B cell (primary cell): Measurements from ENCODE around the gene KIF16B. TPM values are rescaled to one million over a fixed set of nuclear protein-coding genes. Genes with fewer than 3 reads are reported as not detected.

ENCODE experiments used
- ATAC-seq: fragments of 200-7000 bp; cut with Tn5 transposase; one replicate; pipeline ENCODE4 v1.10.0; 2021; ENCODE audit warnings: low read depth, mild to moderate bottlenecking, moderate number of reproducible peaks, moderate library complexity
- CTCF ChIA-PET: fragments of 350-600 bp; sonication (Branson Sonifier 250); formaldehyde crosslinking; loops from one replicate; lab custom pipeline; 2021; ENCODE audit warnings: antibody characterized with exemption, inconsistent platforms; lab: Charles Lee
- POLR2A ChIA-PET: fragments of 350-600 bp; sonication (Branson Sonifier 250); formaldehyde crosslinking; loops from one replicate; lab custom pipeline; 2021; ENCODE audit warnings: antibody characterized with exemption; lab: Charles Lee
- DNase-seq: peaks from one replicate; pipeline ENCODE4 v3.0.0; 2013
- H2AFZ ChIP-seq: 2 replicates; pipeline ENCODE4 v1.6.1; 2012; ENCODE audit warnings: mild to moderate bottlenecking, low read depth, low read length; ENCODE audit not compliant: insufficient read depth, poor library complexity, severe bottlenecking
- H3K27ac ChIP-seq, 2 donors: 1 replicate in 1 of 2; 2 replicates in 1 of 2; pipeline ENCODE4 v1.5.1; 2012 to 2013; ENCODE audit warnings: low read length in 2 of 2, mild to moderate bottlenecking in 2 of 2, moderate library complexity in 1 of 2
- H3K27me3 ChIP-seq, 4 experiments: fragments of 200-600 bp in 1 of 4; sonication (generic) in 1 of 4; replicated peaks in 1 of 4; 1 replicate in 2 of 4; 2 replicates in 2 of 4; pipeline versions ENCODE4 v1.6.1 to v1.7.0; 2013 to 2016; ENCODE audit warnings: low read length in 3 of 4, mild to moderate bottlenecking in 2 of 4, mixed read lengths in 1 of 4, moderate library complexity in 1 of 4; ENCODE audit not compliant: insufficient read depth in 4 of 4, control insufficient read depth in 3 of 4; ENCODE audit errors: control extremely low read depth in 1 of 4
- H3K36me3 ChIP-seq, 2 experiments: replicated peaks in 1 of 2; 1 replicate in 1 of 2; 2 replicates in 1 of 2; pipeline versions ENCODE4 v1.6.1 to v1.7.1; 2013; ENCODE audit warnings: low read length in 1 of 2; ENCODE audit not compliant: insufficient read depth in 2 of 2, control insufficient read depth in 1 of 2; ENCODE audit errors: control extremely low read depth in 1 of 2, extremely low read depth in 1 of 2
- H3K4me1 ChIP-seq, 2 donors: fragments of 200-600 bp in 1 of 2; sonication (generic) in 1 of 2; 1 replicate in 1 of 2; 2 replicates in 1 of 2; pipeline versions ENCODE4 v1.5.1 to v1.6.1; 2013 to 2017; ENCODE audit warnings: low read length in 2 of 2; ENCODE audit not compliant: control insufficient read depth in 2 of 2, insufficient read depth in 2 of 2
- H3K4me2 ChIP-seq: replicated peaks from 2 replicates; pipeline ENCODE3; 2012; ENCODE audit warnings: mild to moderate bottlenecking, low read depth, low read length; ENCODE audit not compliant: poor library complexity, severe bottlenecking
- H3K4me3 ChIP-seq, 5 experiments: fragments of 200-600 bp in 1 of 5; sonication (generic) in 1 of 5; 1 replicate in 3 of 5; 2 replicates in 2 of 5; pipeline versions ENCODE4 v1.5.1 to v1.7.0; 2011 to 2016; ENCODE audit warnings: low read length in 4 of 5, mild to moderate bottlenecking in 4 of 5, low read depth in 2 of 5, control low read depth in 1 of 5, moderate library complexity in 1 of 5; ENCODE audit not compliant: insufficient read depth in 1 of 5; ENCODE audit errors: control extremely low read depth in 1 of 5, extremely low read depth in 1 of 5
- H3K79me2 ChIP-seq: fragments of 200-600 bp; sonication (generic); one replicate; pipeline ENCODE4 v1.6.0; 2016; ENCODE audit warnings: low read length; ENCODE audit not compliant: control insufficient read depth, insufficient read depth
- H3K9ac ChIP-seq: fragments of 200-600 bp; sonication (generic); 2 replicates; pipeline ENCODE4 v1.6.1; 2017; ENCODE audit warnings: mild to moderate bottlenecking, low read length, moderate library complexity
- H3K9me3 ChIP-seq, 3 donors: one replicate each; pipeline versions ENCODE4 v1.6.1 to v1.7.1; 2013; ENCODE audit warnings: low read length in 2 of 3; ENCODE audit not compliant: control insufficient read depth in 2 of 3, insufficient read depth in 1 of 3; ENCODE audit errors: control extremely low read depth in 1 of 3
- H4K20me1 ChIP-seq: 2 replicates; pipeline ENCODE4 v1.6.0; 2012; ENCODE audit warnings: mild to moderate bottlenecking, low read length; ENCODE audit not compliant: insufficient read depth, control insufficient read depth, poor library complexity, severe bottlenecking
- H3K27ac Mint-ChIP-seq: one replicate; pipeline ENCODE4 v1.8.0; 2021; ENCODE audit warnings: mixed read lengths
- H3K27me3 Mint-ChIP-seq: one replicate; pipeline ENCODE4 v1.8.0; 2021; ENCODE audit warnings: mixed read lengths
- H3K4me1 Mint-ChIP-seq: one replicate; pipeline ENCODE4 v1.8.0; 2021; ENCODE audit warnings: mixed read lengths
- H3K4me3 Mint-ChIP-seq: one replicate; pipeline ENCODE4 v1.8.0; 2021; ENCODE audit warnings: mixed read lengths
- H3K9me3 Mint-ChIP-seq: one replicate; pipeline ENCODE4 v1.8.0; 2022; ENCODE audit warnings: mixed read lengths; ENCODE audit not compliant: insufficient read depth
- EZH2 ChIP-seq: IDR thresholded peaks from 2 replicates; pipeline ENCODE4 v1.6.1; 2012; ENCODE audit warnings: borderline replicate concordance, low read depth, mild to moderate bottlenecking, moderate library complexity, low read length; ENCODE audit not compliant: insufficient read depth, poor library complexity, severe bottlenecking
- WGBS: methylation state at CpG from one replicate; pipeline ENCODE4 v1.1.5; 2013; ENCODE audit warnings: missing lambda C conversion rate; ENCODE audit not compliant: insufficient coverage; 5-methylcytosine and 5-hydroxymethylcytosine counted together
- intact Hi-C: fragments of 100-400 bp; cut with micrococcal nuclease; formaldehyde crosslinking; loops from one replicate; pipeline ENCODE4 v1.10.0; 2022
- polyA plus RNA-seq: library from polyadenylated mRNA; depleted of rRNA; stranded (reverse); fragments of >200 nt; gene quantifications from 2 replicates; pipeline ENCODE4 v1.2.3, GENCODE V29; 2012
- total RNA-seq, 2 donors: library from RNA; stranded (reverse); fragments of 120-200 nt in 1 of 2; gene quantifications; 1 replicate in 1 of 2; 2 replicates in 1 of 2; pipeline versions ENCODE4 v1.2.3 to v1.2.4, GENCODE V29; 2013 to 2022
- TF ChIP-seq, protein P1 (sequence below): fragments of 200-600 bp; IDR thresholded peaks from one replicate; pipeline ENCODE4 v1.8.0; 2022; ENCODE audit warnings: antibody characterized with exemption, mild to moderate bottlenecking

The KIF16B gene
- total and polyA plus RNA-seq, 2 donors (not counting 1 experiment from before 2014, with no cell fraction given) = 4.5 to 13.0 TPM

DNA sequence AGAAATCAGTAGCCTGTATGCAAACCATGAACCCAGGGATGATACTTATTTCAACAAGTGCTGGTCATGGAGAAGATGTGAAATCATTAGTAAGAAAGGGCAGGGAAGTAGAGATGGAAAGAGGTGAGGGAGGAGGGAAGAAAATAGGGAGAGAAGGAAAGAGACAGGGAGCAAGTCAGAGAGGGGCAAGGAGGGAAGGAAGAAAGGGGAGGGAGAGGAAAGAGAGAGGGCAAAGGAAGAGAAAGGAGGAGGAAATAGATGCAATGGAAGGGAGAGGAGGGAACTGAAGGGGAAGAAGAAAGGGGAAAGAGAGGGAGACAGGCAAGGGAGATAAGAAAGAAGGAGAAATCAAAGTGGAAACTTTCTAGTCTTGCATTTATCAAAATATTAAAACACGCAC is 195.1 kb downstream of the KIF16B start:
- H3K79me2 ChIP-seq = no peaks in the 10 kb centered on the region
- POLR2A ChIA-PET = no interaction called here
- no peak overlapping the region for H3K9ac ChIP-seq
- no peak overlapping the region for H3K4me3 ChIP-seq
- TF ChIP-seq, protein P1, sequence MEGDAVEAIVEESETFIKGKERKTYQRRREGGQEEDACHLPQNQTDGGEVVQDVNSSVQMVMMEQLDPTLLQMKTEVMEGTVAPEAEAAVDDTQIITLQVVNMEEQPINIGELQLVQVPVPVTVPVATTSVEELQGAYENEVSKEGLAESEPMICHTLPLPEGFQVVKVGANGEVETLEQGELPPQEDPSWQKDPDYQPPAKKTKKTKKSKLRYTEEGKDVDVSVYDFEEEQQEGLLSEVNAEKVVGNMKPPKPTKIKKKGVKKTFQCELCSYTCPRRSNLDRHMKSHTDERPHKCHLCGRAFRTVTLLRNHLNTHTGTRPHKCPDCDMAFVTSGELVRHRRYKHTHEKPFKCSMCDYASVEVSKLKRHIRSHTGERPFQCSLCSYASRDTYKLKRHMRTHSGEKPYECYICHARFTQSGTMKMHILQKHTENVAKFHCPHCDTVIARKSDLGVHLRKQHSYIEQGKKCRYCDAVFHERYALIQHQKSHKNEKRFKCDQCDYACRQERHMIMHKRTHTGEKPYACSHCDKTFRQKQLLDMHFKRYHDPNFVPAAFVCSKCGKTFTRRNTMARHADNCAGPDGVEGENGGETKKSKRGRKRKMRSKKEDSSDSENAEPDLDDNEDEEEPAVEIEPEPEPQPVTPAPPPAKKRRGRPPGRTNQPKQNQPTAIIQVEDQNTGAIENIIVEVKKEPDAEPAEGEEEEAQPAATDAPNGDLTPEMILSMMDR = no peak
- TF ChIP-seq EZH2 = no peak
- no peaks in the 10 kb centered on the region for H3K4me1 ChIP-seq
- no peak overlapping the region for H3K27ac Mint-ChIP-seq
- H3K4me3 Mint-ChIP-seq = no peak overlapping the region
- H3K27ac ChIP-seq = no peak overlapping the region
- no peak for ATAC-seq
- no CpG with 5 or more reads among the region's 1 CpG for WGBS
- intact Hi-C loops = no loop called here
- H3K9me3 ChIP-seq = no peaks in the 10 kb centered on the region
- no peak for DNase-seq
- no peaks in the 10 kb centered on the region for H3K27me3 Mint-ChIP-seq
- H3K4me2 ChIP-seq = no peak overlapping the region
- H3K27me3 ChIP-seq = no peaks in the 10 kb centered on the region
- H2AFZ ChIP-seq = no peak overlapping the region
- CTCF ChIA-PET = no interaction called here
- H4K20me1 ChIP-seq = no peaks in the 10 kb centered on the region
- peaks cover 0 to 11% of the 10 kb centered on the region in 2 experiments for H3K36me3 ChIP-seq
- no peaks in the 10 kb centered on the region for H3K4me1 Mint-ChIP-seq
- H3K9me3 Mint-ChIP-seq = no peaks in the 10 kb centered on the region

DNA sequence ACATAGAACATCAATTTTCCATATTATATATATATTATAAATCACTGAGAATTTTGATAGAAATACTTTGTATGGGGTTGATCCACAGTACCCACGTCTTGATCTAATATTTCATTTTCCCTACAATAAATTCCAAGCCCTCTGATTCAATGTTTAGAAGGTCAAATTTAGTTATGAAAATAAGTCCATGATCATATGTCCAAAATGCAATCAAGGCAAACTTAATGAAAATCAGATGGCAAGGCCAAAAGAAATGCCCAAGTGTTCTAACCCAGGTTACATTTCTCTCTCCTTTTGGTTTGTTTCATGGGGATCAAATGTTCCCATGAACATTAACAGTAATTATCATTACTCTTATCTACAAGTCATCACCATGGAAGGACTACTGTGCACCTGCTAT is 203.8 kb downstream of the KIF16B start:
- H3K36me3 ChIP-seq = peaks cover 0 to 7% of the 10 kb centered on the region in 2 experiments
- no peak overlapping the region for H3K27ac Mint-ChIP-seq
- intact Hi-C loops = no loop called here
- WGBS = no CpG with 5 or more reads among the region's 1 CpG
- POLR2A ChIA-PET = no interaction called here
- no peak overlapping the region for H3K4me2 ChIP-seq
- TF ChIP-seq EZH2 = no peak
- TF ChIP-seq, protein P1 = no peak
- CTCF ChIA-PET = no interaction called here
- H3K9me3 ChIP-seq = no peaks in the 10 kb centered on the region
- H2AFZ ChIP-seq = no peak overlapping the region
- H3K9ac ChIP-seq = no peak overlapping the region
- H3K4me3 Mint-ChIP-seq = no peak overlapping the region
- H3K4me3 ChIP-seq = no peak overlapping the region
- H3K27ac ChIP-seq = no peak overlapping the region
- H3K4me1 ChIP-seq = no peaks in the 10 kb centered on the region
- H3K27me3 Mint-ChIP-seq = no peaks in the 10 kb centered on the region
- ATAC-seq (no peak), DNase-seq (no peak)
- H3K79me2 ChIP-seq = no peaks in the 10 kb centered on the region
- H3K27me3 ChIP-seq = no peaks in the 10 kb centered on the region
- H3K4me1 Mint-ChIP-seq = no peaks in the 10 kb centered on the region
- H3K9me3 Mint-ChIP-seq = no peaks in the 10 kb centered on the region
- no peaks in the 10 kb centered on the region for H4K20me1 ChIP-seq
